Keratinocyte (primary cell): ENCODE data around the gene CCL17. TPM values are rescaled to one million over a fixed set of nuclear protein-coding genes. Genes with fewer than 3 reads are reported as not detected.

Experiments
- DNase-seq: peaks from one replicate; pipeline ENCODE4 v3.0.0-alpha.2; 2011; ENCODE audit warnings: low read depth, missing footprints, low spot score
- FAIRE-seq: peaks from 2 replicates; lab custom pipeline; 2011; peaks lifted over from hg19 to GRCh38; lab: Jason Lieb, UNC
- H2AFZ ChIP-seq: 2 replicates; pipeline ENCODE4 v1.6.0; 2012; ENCODE audit warnings: low read length, control low read depth, inconsistent platforms; ENCODE audit not compliant: control insufficient read depth
- H3K27ac ChIP-seq: 2 replicates; pipeline ENCODE4 v1.5.1; 2011; ENCODE audit warnings: low read length; ENCODE audit not compliant: control insufficient read depth, insufficient read depth
- H3K27me3 ChIP-seq: 3 replicates; pipeline ENCODE4 v1.6.0; 2011; ENCODE audit warnings: low read length; ENCODE audit not compliant: control insufficient read depth, insufficient read depth; ENCODE audit errors: extremely low read depth
- H3K36me3 ChIP-seq, 2 experiments: 2 replicates in 1 of 2; 3 replicates in 1 of 2; pipeline ENCODE4 v1.5.1; 2011; ENCODE audit warnings: low read length in 2 of 2, mild to moderate bottlenecking in 1 of 2; ENCODE audit not compliant: control insufficient read depth in 2 of 2, insufficient read depth in 2 of 2; ENCODE audit errors: extremely low read depth in 1 of 2
- H3K4me1 ChIP-seq: 3 replicates; pipeline ENCODE4 v1.5.1; 2011; ENCODE audit warnings: low read length; ENCODE audit not compliant: control insufficient read depth, insufficient read depth; ENCODE audit errors: extremely low read depth
- H3K4me2 ChIP-seq: 3 replicates; pipeline ENCODE4 v1.6.0; 2011; ENCODE audit warnings: low read depth, low read length; ENCODE audit not compliant: control insufficient read depth, insufficient read depth; ENCODE audit errors: extremely low read depth
- H3K4me3 ChIP-seq, 3 experiments: fragments of 200-600 bp in 1 of 3; sonication (generic) in 1 of 3; 2 replicates in 2 of 3; 3 replicates in 1 of 3; pipeline ENCODE4 v1.5.1; 2011 to 2016; ENCODE audit warnings: low read length in 3 of 3, mild to moderate bottlenecking in 3 of 3, control low read depth in 2 of 3, inconsistent platforms in 1 of 3, low read depth in 1 of 3, mixed read lengths in 1 of 3, mixed run types in 1 of 3, moderate library complexity in 1 of 3; ENCODE audit not compliant: control insufficient read depth in 2 of 3, insufficient read depth in 2 of 3; ENCODE audit errors: extremely low read depth in 1 of 3
- H3K79me2 ChIP-seq: 2 replicates; pipeline ENCODE4 v1.6.0; 2012; ENCODE audit warnings: low read length; ENCODE audit not compliant: control insufficient read depth, insufficient read depth
- H3K9ac ChIP-seq: 3 replicates; pipeline ENCODE4 v1.6.0; 2011; ENCODE audit warnings: low read length; ENCODE audit not compliant: control insufficient read depth, insufficient read depth; ENCODE audit errors: extremely low read depth
- H3K9me1 ChIP-seq: 3 replicates; pipeline ENCODE4 v1.6.0; 2011; ENCODE audit warnings: low read length; ENCODE audit not compliant: control insufficient read depth, insufficient read depth; ENCODE audit errors: extremely low read depth
- H3K9me3 ChIP-seq: 2 replicates; pipeline ENCODE4 v1.5.1; 2012; ENCODE audit warnings: low read depth, low read length; ENCODE audit not compliant: control insufficient read depth
- H4K20me1 ChIP-seq: 3 replicates; pipeline ENCODE4 v1.6.0; 2011; ENCODE audit warnings: low read length; ENCODE audit not compliant: control insufficient read depth, insufficient read depth; ENCODE audit errors: extremely low read depth
- EZH2 ChIP-seq: IDR thresholded peaks from one replicate; pipeline ENCODE4 v1.6.1; 2012; ENCODE audit warnings: inconsistent platforms, mild to moderate bottlenecking, low read length, moderate library complexity
- dilution Hi-C: fragments of 300-500 bp; cut with MboI; formaldehyde crosslinking; loops from one replicate; pipeline ENCODE4 v1.7.0; 2020; ENCODE audit warnings: low sequenced_read_pairs; ENCODE audit not compliant: extremely low pct_ligation_motif_present
- polyA plus RNA-seq, 5 experiments: library from polyadenylated mRNA; depleted of rRNA in 3 of 5; stranded (reverse) in 3 of 5; stranded (forward) in 1 of 5; unstranded in 1 of 5; fragments of >200 nt; gene quantifications; 1 replicate in 1 of 5; 2 replicates in 3 of 5; 3 replicates in 1 of 5; pipeline versions ENCODE4 v1.2.1 to v1.2.3, GENCODE V29; 2011 to 2012; ENCODE audit warnings: missing spikeins in 2 of 5, low read depth in 1 of 5, low replicate concordance in 1 of 5
- TF ChIP-seq, protein P1 (sequence below), 3 experiments: IDR thresholded peaks in 1 of 3; conservative IDR thresholded peaks in 1 of 3; optimal IDR thresholded peaks in 1 of 3; 2 replicates in 2 of 3; 3 replicates in 1 of 3; pipeline versions ENCODE3 to v1.5.1; 2011; ENCODE audit warnings: low read length in 3 of 3, mild to moderate bottlenecking in 3 of 3, moderate library complexity in 2 of 3, control low read depth in 1 of 3, inconsistent platforms in 1 of 3; ENCODE audit not compliant: insufficient read depth in 2 of 3; ENCODE audit errors: extremely low read depth in 1 of 3

The CCL17 gene
- polyA plus RNA-seq, 1 donor (not counting 4 experiments of a cell fraction or from before 2014, with no cell fraction given), result not detected

DNA sequence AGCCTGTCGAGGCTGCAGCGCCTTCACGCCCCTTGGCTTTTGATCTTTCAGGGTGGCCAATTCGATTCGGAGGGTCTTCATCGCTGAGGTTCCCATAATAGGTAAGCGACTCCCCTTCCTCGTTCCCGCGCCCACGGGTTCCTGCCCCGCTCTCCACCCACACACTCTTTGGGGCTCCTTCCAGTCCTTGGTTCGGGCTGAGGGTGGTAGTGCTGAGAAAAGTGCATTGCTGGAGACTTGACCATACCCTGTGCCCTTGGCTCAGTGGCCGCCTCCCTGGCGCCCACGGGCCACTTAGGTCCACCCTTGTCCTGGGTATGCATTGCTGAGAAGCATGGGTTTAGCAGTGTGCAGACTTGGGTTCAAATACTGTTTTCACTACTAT is 58.4 kb downstream of the CCL17 start:
- FAIRE-seq (no peak), DNase-seq (no peak)
- dilution Hi-C loops, result no loop called here
- peak overlapping the region; percentile 44 for H3K27ac ChIP-seq
- H3K4me2 ChIP-seq, result peak overlapping the region; percentile 97
- H3K9me1 ChIP-seq, result no peaks in the 10 kb centered on the region
- peak overlapping the region; percentile 61 for H2AFZ ChIP-seq
- peaks cover 27 to 35% of the 10 kb centered on the region in 2 experiments for H3K36me3 ChIP-seq
- H3K79me2 ChIP-seq, result peaks cover 25% of the 10 kb centered on the region
- H3K4me3 ChIP-seq, result peak overlapping the region; percentile 75 to 93 (median 80)
- no peaks in the 10 kb centered on the region for H3K27me3 ChIP-seq
- no peaks in the 10 kb centered on the region for H3K9me3 ChIP-seq
- peaks cover 5% of the 10 kb centered on the region for H3K4me1 ChIP-seq
- TF ChIP-seq, protein P1, sequence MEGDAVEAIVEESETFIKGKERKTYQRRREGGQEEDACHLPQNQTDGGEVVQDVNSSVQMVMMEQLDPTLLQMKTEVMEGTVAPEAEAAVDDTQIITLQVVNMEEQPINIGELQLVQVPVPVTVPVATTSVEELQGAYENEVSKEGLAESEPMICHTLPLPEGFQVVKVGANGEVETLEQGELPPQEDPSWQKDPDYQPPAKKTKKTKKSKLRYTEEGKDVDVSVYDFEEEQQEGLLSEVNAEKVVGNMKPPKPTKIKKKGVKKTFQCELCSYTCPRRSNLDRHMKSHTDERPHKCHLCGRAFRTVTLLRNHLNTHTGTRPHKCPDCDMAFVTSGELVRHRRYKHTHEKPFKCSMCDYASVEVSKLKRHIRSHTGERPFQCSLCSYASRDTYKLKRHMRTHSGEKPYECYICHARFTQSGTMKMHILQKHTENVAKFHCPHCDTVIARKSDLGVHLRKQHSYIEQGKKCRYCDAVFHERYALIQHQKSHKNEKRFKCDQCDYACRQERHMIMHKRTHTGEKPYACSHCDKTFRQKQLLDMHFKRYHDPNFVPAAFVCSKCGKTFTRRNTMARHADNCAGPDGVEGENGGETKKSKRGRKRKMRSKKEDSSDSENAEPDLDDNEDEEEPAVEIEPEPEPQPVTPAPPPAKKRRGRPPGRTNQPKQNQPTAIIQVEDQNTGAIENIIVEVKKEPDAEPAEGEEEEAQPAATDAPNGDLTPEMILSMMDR (optimal IDR thresholded peaks at IDR 0.05 in 1 of 3, IDR thresholded peaks at IDR 0.05 in 1 of 3, conservative IDR thresholded peaks at IDR 0.05 in 1 of 3; ENCODE audit: extremely low read depth in 1 of 3, insufficient read depth in 2 of 3, low read length in 3 of 3), result no peak
- no peak for TF ChIP-seq EZH2
- no peaks in the 10 kb centered on the region for H4K20me1 ChIP-seq
- peak overlapping the region; percentile 83 for H3K9ac ChIP-seq

DNA sequence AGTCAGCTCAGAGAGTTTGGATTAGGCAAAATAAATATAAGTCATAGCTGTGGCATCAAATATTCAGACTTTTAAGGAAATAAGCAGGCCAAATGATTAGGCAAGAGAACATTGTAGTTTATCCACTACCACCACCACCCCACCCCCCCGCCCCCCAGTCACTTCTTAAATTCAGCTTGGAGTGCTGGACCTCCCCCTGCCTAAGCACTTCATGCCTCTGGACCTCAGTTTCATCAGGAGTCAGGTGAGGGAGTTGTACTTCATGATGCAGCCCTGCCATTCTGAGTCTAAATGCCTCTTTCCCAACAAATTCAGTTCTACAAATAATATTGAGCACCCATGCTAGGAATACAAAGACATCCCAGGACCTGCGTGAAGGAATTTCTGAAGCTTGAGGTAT is 60.0 kb downstream of the CCL17 start:
- dilution Hi-C loops, result no loop called here
- H4K20me1 ChIP-seq, result no peaks in the 10 kb centered on the region
- no peaks in the 10 kb centered on the region for H3K9me1 ChIP-seq
- H3K79me2 ChIP-seq, result peaks cover 25% of the 10 kb centered on the region
- H3K27me3 ChIP-seq, result no peaks in the 10 kb centered on the region
- H2AFZ ChIP-seq, result no peak overlapping the region
- no peak overlapping the region for H3K4me2 ChIP-seq
- H3K36me3 ChIP-seq, result peaks cover 36 to 41% of the 10 kb centered on the region in 2 experiments
- FAIRE-seq (no peak), DNase-seq (no peak)
- no peaks in the 10 kb centered on the region for H3K9me3 ChIP-seq
- TF ChIP-seq, protein P1 (optimal IDR thresholded peaks at IDR 0.05 in 1 of 3, IDR thresholded peaks at IDR 0.05 in 1 of 3, conservative IDR thresholded peaks at IDR 0.05 in 1 of 3; ENCODE audit: extremely low read depth in 1 of 3, insufficient read depth in 2 of 3, low read length in 3 of 3), result no peak
- TF ChIP-seq EZH2, result no peak
- no peak overlapping the region for H3K4me3 ChIP-seq
- no peak overlapping the region for H3K9ac ChIP-seq
- no peak overlapping the region for H3K27ac ChIP-seq
- peaks cover 5% of the 10 kb centered on the region for H3K4me1 ChIP-seq

Other genes with a start within 250 kb of the CCL17 start
- 66.5 to 75.7 TPM (median 69.2 TPM) in 3 replicates for gene PSME3IP1, start 218.7 kb upstream of the CCL17 start, polyA plus RNA-seq
- gene RSPRY1, start 218.4 kb upstream of the CCL17 start, polyA plus RNA-seq, result 33.7 to 42.2 TPM (median 38.9 TPM) in 3 replicates
- gene ARL2BP, start 159.5 kb upstream of the CCL17 start, polyA plus RNA-seq, result 55.2 to 107 TPM (median 98.0 TPM) in 3 replicates
- 8.7 to 15.4 TPM (median 13.1 TPM) in 3 replicates for gene PLLP, start 120.1 kb upstream of the CCL17 start, polyA plus RNA-seq
- gene CCL22, start 46.0 kb upstream of the CCL17 start, polyA plus RNA-seq, result not detected in 3 replicates
- 0.45 to 0.71 TPM (median 0.47 TPM) in 3 replicates for gene CX3CL1, start 32.3 kb upstream of the CCL17 start, polyA plus RNA-seq
- gene CIAPIN1, start 42.6 kb downstream of the CCL17 start, polyA plus RNA-seq, result 75.4 to 84.2 TPM (median 76.3 TPM) in 3 replicates
- 62.8 to 81.2 TPM (median 63.2 TPM) in 3 replicates for gene COQ9, start 42.7 kb downstream of the CCL17 start, polyA plus RNA-seq
- 74.6 to 92.5 TPM (median 82.4 TPM) in 3 replicates for gene POLR2C, start 57.9 kb downstream of the CCL17 start, polyA plus RNA-seq
- gene DOK4, start 81.7 kb downstream of the CCL17 start, polyA plus RNA-seq, result 17.3 to 33.4 TPM (median 17.6 TPM) in 3 replicates
- gene CCDC102A, start 131.8 kb downstream of the CCL17 start, polyA plus RNA-seq, result 2.2 to 3.8 TPM (median 3.3 TPM) in 3 replicates
- gene ADGRG5, start 137.9 kb downstream of the CCL17 start, polyA plus RNA-seq, result 0.03 TPM in 1 of 3 replicates, not detected in the others
- 28.4 to 94.9 TPM (median 38.4 TPM) in 3 replicates for gene ADGRG1, start 223.9 kb downstream of the CCL17 start, polyA plus RNA-seq